Measurements from ENCODE around the gene FYB1.

FYB1 gene

GRCh38 chr5:39211773-39212172 is 7.6 kb downstream of the FYB1 start:
- no peaks in the 10 kb centered on the region for H3K9me3 ChIP-seq (ENCODE audit: insufficient read depth, low read depth, low read length)
- H3K79me2 ChIP-seq (ENCODE audit: insufficient read depth, low read length), result no peaks in the 10 kb centered on the region
- peak overlapping the region; percentile 62 for H2AFZ ChIP-seq (ENCODE audit: low read length)
- no peak overlapping the region for H3K4me3 ChIP-seq (ENCODE audit: low read length, poor library complexity, severe bottlenecking)
- H3K4me1 ChIP-seq (ENCODE audit: insufficient read depth, low read length, poor library complexity, severe bottlenecking), result peaks cover 67% of the 10 kb centered on the region
- no peaks in the 10 kb centered on the region for H3K27me3 ChIP-seq (ENCODE audit: insufficient read depth, low read length, poor library complexity, severe bottlenecking)
- H3K9me2 ChIP-seq (replicated peaks; ENCODE audit: low read depth, low read length), result no peaks in the 10 kb centered on the region
- no peak for TF ChIP-seq EZH2phosphoT487 (IDR thresholded peaks at IDR 0.05; ENCODE audit: borderline replicate concordance)
- peak overlapping the region; percentile 8 for H3K4me2 ChIP-seq (ENCODE audit: low read depth, low read length, poor library complexity, severe bottlenecking)
- H4K20me1 ChIP-seq (ENCODE audit: insufficient read depth, low read length, poor library complexity, severe bottlenecking), result no peaks in the 10 kb centered on the region
- H3K36me3 ChIP-seq (ENCODE audit: insufficient read depth, low read length), result no peaks in the 10 kb centered on the region
- H3K9ac ChIP-seq (ENCODE audit: low read depth, low read length, poor library complexity, severe bottlenecking), result peak overlapping the region; percentile 34
- H3F3A ChIP-seq (ENCODE audit: low read depth), result peaks cover 7% of the 10 kb centered on the region; the same call in 1 of the 2 replicates

GRCh38 chr5:39209924-39210323 is 9.4 kb downstream of the FYB1 start:
- H3K27me3 ChIP-seq (ENCODE audit: insufficient read depth, low read length, poor library complexity, severe bottlenecking), result no peaks in the 10 kb centered on the region
- H3K4me1 ChIP-seq (ENCODE audit: insufficient read depth, low read length, poor library complexity, severe bottlenecking), result peaks cover 76% of the 10 kb centered on the region
- peak overlapping the region; percentile 64 for H3K4me3 ChIP-seq (ENCODE audit: low read length, poor library complexity, severe bottlenecking)
- H3K36me3 ChIP-seq (ENCODE audit: insufficient read depth, low read length), result no peaks in the 10 kb centered on the region
- H3K9me2 ChIP-seq (replicated peaks; ENCODE audit: low read depth, low read length), result no peaks in the 10 kb centered on the region
- TF ChIP-seq EZH2phosphoT487 (IDR thresholded peaks at IDR 0.05; ENCODE audit: borderline replicate concordance) (no peak), CTCF (conservative IDR thresholded peaks at IDR 0.05; ENCODE audit: low read length) (no peak)
- no peak overlapping the region for H2AFZ ChIP-seq (ENCODE audit: low read length)
- no peaks in the 10 kb centered on the region for H3K79me2 ChIP-seq (ENCODE audit: insufficient read depth, low read length)
- no peaks in the 10 kb centered on the region for H3K9me3 ChIP-seq (ENCODE audit: insufficient read depth, low read depth, low read length)
- H3K9ac ChIP-seq (ENCODE audit: low read depth, low read length, poor library complexity, severe bottlenecking), result peak overlapping the region; percentile 25
- peaks cover 7% of the 10 kb centered on the region; the same call in 1 of the 2 replicates for H3F3A ChIP-seq (ENCODE audit: low read depth)
- peak overlapping the region; percentile 83 for H3K4me2 ChIP-seq (ENCODE audit: low read depth, low read length, poor library complexity, severe bottlenecking)
- H4K20me1 ChIP-seq (ENCODE audit: insufficient read depth, low read length, poor library complexity, severe bottlenecking), result no peaks in the 10 kb centered on the region

GRCh38 chr5:39208471-39208870 is 10.9 kb downstream of the FYB1 start:
- Histone ChIP-seq H3K9me3 (ENCODE audit: insufficient read depth, low read depth, low read length) (no peaks in the 10 kb centered on the region), H3K4me3 (ENCODE audit: low read length, poor library complexity, severe bottlenecking) (no peak overlapping the region), H2AFZ (ENCODE audit: low read length) (no peak overlapping the region), H3K4me2 (ENCODE audit: low read depth, low read length, poor library complexity, severe bottlenecking) (peak overlapping the region; percentile 83), H3K9ac (ENCODE audit: low read depth, low read length, poor library complexity, severe bottlenecking) (peak overlapping the region; percentile 4), H3K9me2 (replicated peaks; ENCODE audit: low read depth, low read length) (no peaks in the 10 kb centered on the region), H3K79me2 (ENCODE audit: insufficient read depth, low read length) (peaks cover 14% of the 10 kb centered on the region), H4K20me1 (ENCODE audit: insufficient read depth, low read length, poor library complexity, severe bottlenecking) (no peaks in the 10 kb centered on the region), H3K4me1 (ENCODE audit: insufficient read depth, low read length, poor library complexity, severe bottlenecking) (peaks cover 87% of the 10 kb centered on the region), H3F3A (ENCODE audit: low read depth) (peaks cover 7% of the 10 kb centered on the region; the same call in 1 of the 2 replicates), H3K27me3 (ENCODE audit: insufficient read depth, low read length, poor library complexity, severe bottlenecking) (no peaks in the 10 kb centered on the region), H3K36me3 (ENCODE audit: insufficient read depth, low read length) (no peaks in the 10 kb centered on the region)
- TF ChIP-seq EZH2phosphoT487 (IDR thresholded peaks at IDR 0.05; ENCODE audit: borderline replicate concordance) (no peak), CTCF (conservative IDR thresholded peaks at IDR 0.05; ENCODE audit: low read length) (no peak)

All from Loucy (cell line).